ENCODE measurements around the gene MBNL1. TPM values are rescaled to one million over a fixed set of nuclear protein-coding genes. Genes with fewer than 3 reads are reported as not detected.

Gene MBNL1
- total RNA-seq, 1 donor from 2014 or later: 69.4 TPM

DNA sequence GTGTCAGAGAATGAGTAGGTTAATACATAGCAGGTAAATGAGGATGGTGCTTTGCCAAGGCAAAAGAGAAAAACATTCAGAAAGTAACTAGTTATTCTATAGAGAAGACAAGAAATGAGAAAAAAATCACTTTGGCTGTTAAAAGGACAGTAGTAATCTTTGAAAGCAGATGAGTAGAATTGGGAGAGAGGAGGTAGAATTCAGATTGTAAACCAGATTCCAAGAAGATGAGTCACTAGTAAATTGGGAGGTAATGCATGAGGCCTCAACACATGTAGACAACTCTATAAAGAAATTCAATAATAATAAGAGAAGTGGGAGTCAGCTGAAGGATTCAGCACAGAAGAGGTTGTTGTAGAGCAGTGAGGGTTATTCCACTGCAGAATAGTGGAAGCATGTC, 81.4 kb downstream of the MBNL1 start:
- Mint-ChIP-seq H3K27me3 (no peaks in the 10 kb centered on the region), H3K27ac (no peak overlapping the region), H3K9me3 (no peaks in the 10 kb centered on the region), H3K4me3 (no peak overlapping the region), H3K36me3 (peaks cover under 1% of the 10 kb centered on the region), H3K4me1 (ENCODE audit: unreplicated experiment) (no peaks in the 10 kb centered on the region)
- TF ChIP-seq, protein P1, sequence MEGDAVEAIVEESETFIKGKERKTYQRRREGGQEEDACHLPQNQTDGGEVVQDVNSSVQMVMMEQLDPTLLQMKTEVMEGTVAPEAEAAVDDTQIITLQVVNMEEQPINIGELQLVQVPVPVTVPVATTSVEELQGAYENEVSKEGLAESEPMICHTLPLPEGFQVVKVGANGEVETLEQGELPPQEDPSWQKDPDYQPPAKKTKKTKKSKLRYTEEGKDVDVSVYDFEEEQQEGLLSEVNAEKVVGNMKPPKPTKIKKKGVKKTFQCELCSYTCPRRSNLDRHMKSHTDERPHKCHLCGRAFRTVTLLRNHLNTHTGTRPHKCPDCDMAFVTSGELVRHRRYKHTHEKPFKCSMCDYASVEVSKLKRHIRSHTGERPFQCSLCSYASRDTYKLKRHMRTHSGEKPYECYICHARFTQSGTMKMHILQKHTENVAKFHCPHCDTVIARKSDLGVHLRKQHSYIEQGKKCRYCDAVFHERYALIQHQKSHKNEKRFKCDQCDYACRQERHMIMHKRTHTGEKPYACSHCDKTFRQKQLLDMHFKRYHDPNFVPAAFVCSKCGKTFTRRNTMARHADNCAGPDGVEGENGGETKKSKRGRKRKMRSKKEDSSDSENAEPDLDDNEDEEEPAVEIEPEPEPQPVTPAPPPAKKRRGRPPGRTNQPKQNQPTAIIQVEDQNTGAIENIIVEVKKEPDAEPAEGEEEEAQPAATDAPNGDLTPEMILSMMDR (conservative IDR thresholded peaks at IDR 0.05): no peak
- no peak for DNase-seq (ENCODE audit: extremely low spot score, unreplicated experiment)

DNA sequence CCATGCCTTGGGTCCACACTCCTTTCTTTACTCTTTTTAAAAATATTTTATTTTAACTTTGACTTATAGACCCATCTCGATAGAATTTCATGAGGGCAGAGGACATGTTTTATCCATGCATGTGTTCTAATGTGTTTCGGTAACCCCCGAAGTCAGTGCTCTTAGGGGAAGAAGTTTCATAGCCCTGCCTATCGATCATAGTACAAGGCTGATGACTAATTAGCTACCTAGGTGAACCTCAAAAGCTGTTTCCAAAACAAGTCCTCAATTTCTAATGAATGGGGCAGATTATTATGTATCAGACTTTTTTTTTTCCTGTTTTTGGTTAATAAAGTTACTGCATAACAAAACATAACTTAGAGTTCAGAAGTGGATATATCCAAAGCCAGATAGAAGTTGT, 82.0 kb downstream of the MBNL1 start:
- Mint-ChIP-seq H3K4me3 (no peak overlapping the region), H3K36me3 (no peaks in the 10 kb centered on the region), H3K27me3 (no peaks in the 10 kb centered on the region), H3K4me1 (ENCODE audit: unreplicated experiment) (no peaks in the 10 kb centered on the region), H3K27ac (no peak overlapping the region), H3K9me3 (no peaks in the 10 kb centered on the region)
- DNase-seq (ENCODE audit: extremely low spot score, unreplicated experiment): no peak
- TF ChIP-seq, protein P1 (conservative IDR thresholded peaks at IDR 0.05): no peak

DNA sequence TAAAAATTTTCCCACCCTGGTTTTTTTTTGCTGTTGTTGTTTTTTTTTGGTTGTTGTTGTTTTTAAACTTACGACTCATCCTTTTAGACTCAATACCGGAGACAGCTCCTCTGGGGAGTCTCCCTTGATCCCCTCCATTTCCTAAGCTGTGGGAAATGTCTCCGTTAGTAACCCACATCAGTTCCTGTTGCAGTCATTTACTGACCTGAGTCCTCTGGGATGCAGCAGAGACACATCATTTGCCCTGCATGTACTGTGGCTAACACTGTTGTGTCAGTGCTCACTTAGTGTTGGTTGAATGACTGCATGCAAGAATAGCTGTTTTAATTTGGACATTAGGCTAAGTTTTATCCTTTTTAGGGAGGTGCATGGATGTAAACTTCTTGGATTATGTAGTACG, 83.8 kb downstream of the MBNL1 start:
- no peak for DNase-seq (ENCODE audit: extremely low spot score, unreplicated experiment)
- H3K27me3 Mint-ChIP-seq: no peaks in the 10 kb centered on the region
- no peaks in the 10 kb centered on the region for H3K36me3 Mint-ChIP-seq
- H3K4me3 Mint-ChIP-seq: no peak overlapping the region
- H3K4me1 Mint-ChIP-seq (ENCODE audit: unreplicated experiment): peaks cover 2% of the 10 kb centered on the region
- TF ChIP-seq, protein P1 (conservative IDR thresholded peaks at IDR 0.05): no peak
- H3K27ac Mint-ChIP-seq: no peak overlapping the region
- H3K9me3 Mint-ChIP-seq: no peaks in the 10 kb centered on the region

DNA sequence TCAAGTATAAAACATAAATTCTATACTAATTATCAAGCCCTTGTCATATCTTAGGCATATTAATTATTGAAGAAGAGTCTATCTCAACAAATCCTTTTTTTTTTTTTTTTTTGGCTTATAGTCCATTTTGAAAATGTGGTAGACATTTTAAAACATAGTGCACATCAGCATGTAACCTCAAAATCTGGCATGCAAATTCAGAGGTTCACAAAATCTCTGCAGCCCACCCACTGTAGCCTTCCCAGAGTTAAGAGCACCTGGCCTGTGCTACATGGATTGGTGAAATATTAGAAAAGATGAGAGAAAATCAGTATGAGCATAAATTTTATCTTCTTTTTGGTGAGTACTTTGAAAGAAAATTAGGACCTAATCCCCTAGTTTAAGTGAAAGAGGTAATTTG, 84.8 kb downstream of the MBNL1 start:
- Mint-ChIP-seq H3K27ac (no peak overlapping the region), H3K4me1 (ENCODE audit: unreplicated experiment) (peaks cover 7% of the 10 kb centered on the region), H3K4me3 (no peak overlapping the region), H3K36me3 (no peaks in the 10 kb centered on the region), H3K27me3 (no peaks in the 10 kb centered on the region), H3K9me3 (no peaks in the 10 kb centered on the region)
- TF ChIP-seq, protein P1 (conservative IDR thresholded peaks at IDR 0.05): no peak
- no peak for DNase-seq (ENCODE audit: extremely low spot score, unreplicated experiment)

DNA sequence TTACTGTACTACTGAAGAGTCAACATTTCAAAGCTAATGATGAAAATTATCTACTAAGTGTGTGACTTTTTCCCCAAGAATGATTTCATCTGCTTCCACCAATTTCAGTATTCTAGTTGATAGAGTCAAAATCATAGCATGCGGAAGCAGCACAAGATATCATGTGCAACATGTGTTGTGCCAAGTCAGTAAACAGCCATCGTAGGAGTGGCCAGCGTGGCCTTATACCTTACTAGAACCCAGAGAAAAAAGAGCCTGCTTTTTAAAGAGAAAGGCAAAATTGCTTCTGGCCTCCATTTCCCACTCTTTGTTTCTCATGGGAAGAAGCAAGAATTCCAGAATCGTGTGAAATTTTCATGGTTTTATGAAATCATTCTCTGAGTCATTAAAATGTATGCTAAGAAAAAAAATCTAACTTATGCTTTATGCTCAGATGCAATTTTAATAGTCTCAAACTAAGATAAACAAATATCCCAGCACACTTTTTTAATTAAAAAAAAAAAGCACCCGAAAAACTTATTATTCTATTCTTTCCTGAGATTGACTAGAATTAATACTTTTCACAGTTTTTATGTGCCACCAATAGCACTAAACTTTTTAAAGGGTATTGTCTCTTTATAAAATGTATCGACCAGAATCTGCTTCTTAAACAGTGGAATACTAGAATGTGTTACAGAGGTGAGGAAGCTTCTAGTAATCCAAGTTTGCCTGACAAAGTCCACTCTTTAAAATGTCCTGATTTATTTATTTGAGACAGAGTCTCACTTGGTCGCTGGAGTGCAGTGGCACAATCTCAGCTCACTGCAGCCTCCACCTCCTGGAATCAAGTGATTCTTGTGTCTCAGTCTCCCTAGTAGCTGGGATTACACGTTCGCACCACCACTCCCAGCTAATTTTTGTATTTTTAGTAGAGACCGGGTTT, 87.3 kb downstream of the MBNL1 start:
- TF ChIP-seq, protein P1 (conservative IDR thresholded peaks at IDR 0.05): no peak
- Mint-ChIP-seq H3K27me3 (no peaks in the 10 kb centered on the region), H3K36me3 (no peaks in the 10 kb centered on the region), H3K27ac (no peak overlapping the region), H3K9me3 (no peaks in the 10 kb centered on the region), H3K4me3 (no peak overlapping the region), H3K4me1 (ENCODE audit: unreplicated experiment) (peaks cover 16% of the 10 kb centered on the region)
- DNase-seq (ENCODE audit: extremely low spot score, unreplicated experiment): no peak

Data from type B pancreatic cell (in vitro differentiated cells).